GM12891 (cell line): ENCODE measurements around the gene DMD.

ENCODE experiments used
- PAX5 ChIP-seq: IDR thresholded peaks from 2 replicates; pipeline ENCODE4 v1.6.1; 2011; ENCODE audit warnings: low read length, moderate library complexity, mild to moderate bottlenecking; ENCODE audit not compliant: insufficient read depth, severe bottlenecking
- POLR2A ChIP-seq: IDR thresholded peaks from 2 replicates; pipeline ENCODE4 v1.6.1; 2011; ENCODE audit warnings: low read depth, low read length, control low read depth
- POLR2AphosphoS5 ChIP-seq: IDR thresholded peaks from 2 replicates; pipeline ENCODE4 v1.6.1; 2011; ENCODE audit warnings: low read depth, low read length, control low read depth
- SPI1 ChIP-seq: IDR thresholded peaks from 2 replicates; pipeline ENCODE4 v1.6.1; 2011; ENCODE audit warnings: low read depth, low read length, control low read depth

DNA sequence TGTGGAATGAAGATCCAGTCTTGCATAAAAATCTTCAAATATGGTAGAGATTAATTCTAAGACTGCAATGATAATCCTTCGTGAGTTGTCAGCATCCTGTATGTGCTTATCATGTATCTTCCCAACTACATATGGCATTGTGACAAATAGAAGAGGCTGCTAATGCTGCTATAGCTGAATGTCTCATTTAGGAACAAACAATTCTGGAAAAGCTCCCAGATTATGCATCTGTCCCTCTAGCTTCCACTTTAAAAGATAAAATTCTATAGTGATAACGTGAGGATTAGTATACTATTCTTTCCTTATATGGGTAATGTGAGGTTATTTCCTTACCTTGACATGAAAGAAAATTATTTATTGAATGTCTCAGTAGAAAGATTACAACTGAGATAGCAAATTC, 930.9 kb downstream of the DMD start:
- no peak for TF ChIP-seq POLR2A
- no peak for TF ChIP-seq POLR2AphosphoS5
- no peak for TF ChIP-seq SPI1
- TF ChIP-seq PAX5 = no peak
